ENCODE measurements around the gene TSPAN4. TPM values are rescaled to one million over a fixed set of nuclear protein-coding genes. Genes with fewer than 3 reads are reported as not detected.

The TSPAN4 gene
- total and polyA plus RNA-seq, 11 donors, result 22.7 to 93.0 (median 31.3) TPM

DNA sequence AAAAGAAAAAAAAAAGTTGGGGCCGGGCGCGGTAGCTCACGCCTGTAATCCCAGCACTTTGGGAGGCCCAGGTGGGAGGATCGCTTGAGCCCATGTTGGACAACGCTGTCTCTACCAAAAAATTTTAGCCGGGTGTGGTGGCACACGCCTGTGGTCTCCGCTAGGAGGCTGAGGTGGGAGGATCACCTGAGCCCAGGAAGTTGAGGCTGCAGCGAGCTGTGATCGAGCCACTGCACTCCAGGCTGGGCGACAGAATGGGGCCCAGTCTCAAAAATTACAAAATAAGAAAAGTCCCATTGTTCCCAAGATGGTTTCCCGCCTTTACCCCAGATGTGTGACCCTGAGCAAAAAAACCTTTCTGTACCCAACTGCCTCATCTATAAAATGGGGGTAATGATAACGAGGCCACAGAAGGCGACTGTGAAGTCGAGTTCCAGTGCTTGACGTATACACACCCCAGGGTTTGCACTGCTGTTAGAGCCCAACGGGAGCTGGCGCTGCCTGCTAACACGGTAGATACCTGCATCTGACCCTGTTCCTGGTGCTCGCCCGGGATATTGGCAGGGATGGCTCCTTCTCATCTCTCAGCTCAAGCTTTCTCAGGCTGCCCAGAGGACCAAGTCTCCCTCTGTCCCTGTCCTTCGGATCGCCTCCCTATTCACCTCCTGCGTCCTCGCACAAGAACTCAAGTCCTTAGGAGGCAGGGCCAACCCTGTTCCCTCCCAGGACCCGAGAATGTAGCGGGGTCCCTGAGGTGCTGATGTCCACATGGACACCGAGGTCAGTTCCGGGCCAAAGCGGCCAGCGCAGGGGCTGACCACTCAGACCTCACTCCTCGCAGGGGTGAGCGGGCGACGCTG is 34.0 kb upstream of the TSPAN4 start:
- Histone ChIP-seq H3K9me3 (no peaks in the 10 kb centered on the region), H3K36me3 (peaks cover 3 to 27% (median 24%) of the 10 kb centered on the region in 9 donors), H3K4me3 (peak overlapping the region; percentile 73 to 100 (median 96)), H3K27me3 (no peaks in the 10 kb centered on the region), H3K27ac (peak overlapping the region; percentile 76 to 100 (median 96)), H3K4me1 (peaks cover 6 to 58% (median 42%) of the 10 kb centered on the region in 12 donors)
- no peak for TF ChIP-seq CTCF (IDR thresholded peaks at IDR 0.05)
- no peak for TF ChIP-seq POLR2A (IDR thresholded peaks at IDR 0.05)
- intact Hi-C loops (cut with DNase I), result loop anchor here in 4 of 10 donors (1.0 to 10.0 kb wide), 5 partner anchors 11 to 454 kb away; partner anchors contain the start of genes POLR2L (in 2 of the 4), TSPAN4 (in 2 of the 4) and CHID1 (in 1 of the 4)
- 33 to 43% (median 33%) methylated on average over 25 to 36 of the region's 36 CpGs for WGBS, 4 donors
- ATAC-seq (no peak), DNase-seq (peak in 1 of 5 donors; percentile 91)

GRCh38 chr11:809287-810039 is 33.2 kb upstream of the TSPAN4 start, which contains the start of gene RPLP2:
Gene RPLP2 (plus strand): TSS chr11:809967. CDS start chr11:810235, 268 bp downstream.
- DNase-seq (peak; percentile 98 to 99 (median 99)), ATAC-seq (peak; percentile 89 to 95 (median 93))
- peaks cover 5 to 50% (median 35%) of the 10 kb centered on the region in 12 donors for H3K4me1 ChIP-seq
- peak within 1 kb of the TSS; percentile 76 to 100 (median 96) for H3K27ac ChIP-seq
- H3K36me3 ChIP-seq, result peaks cover 3 to 33% (median 28%) of the 10 kb centered on the region in 9 donors
- no peaks in the 10 kb centered on the region for H3K27me3 ChIP-seq
- 0% methylated on average over 58 to 81 of the region's 81 CpGs for WGBS, 4 donors
- H3K9me3 ChIP-seq, result no peaks in the 10 kb centered on the region
- TF ChIP-seq POLR2A (IDR thresholded peaks at IDR 0.05), result peak; percentile 60 to 81
- no peak for TF ChIP-seq CTCF (IDR thresholded peaks at IDR 0.05)
- intact Hi-C loops (cut with DNase I), result loop anchor here in 4 of 10 donors (1.0 to 10.0 kb wide), 5 partner anchors 10 to 455 kb away; partner anchors contain the start of genes POLR2L (in 2 of the 4), TSPAN4 (in 2 of the 4) and CHID1 (in 1 of the 4)
- peak within 1 kb of the TSS; percentile 73 to 100 (median 96) for H3K4me3 ChIP-seq

- H3K27ac ChIP-seq, result peak overlapping the region; percentile 76 to 100 (median 96)
- no peaks in the 10 kb centered on the region for H3K27me3 ChIP-seq
- H3K4me1 ChIP-seq, result peaks cover 2 to 44% (median 30%) of the 10 kb centered on the region in 12 donors
- H3K4me3 ChIP-seq, result peak overlapping the region; percentile 73 to 100 (median 96)
- WGBS, 4 donors, result 0% methylated on average over 34 to 55 of the region's 55 CpGs
- DNase-seq (no peak), ATAC-seq (peak in 1 of 4 donors; percentile 0)
- intact Hi-C loops (cut with DNase I), result no loop called here
- TF ChIP-seq CTCF (IDR thresholded peaks at IDR 0.05), result no peak
- no peak for TF ChIP-seq POLR2A (IDR thresholded peaks at IDR 0.05)
- H3K36me3 ChIP-seq, result peaks cover 3 to 39% (median 32%) of the 10 kb centered on the region in 9 donors
- no peaks in the 10 kb centered on the region for H3K9me3 ChIP-seq
Observed at GRCh38 chr11:810040-810567, 32.5 kb upstream of the TSPAN4 start.

Measured in heart left ventricle (tissue), 16 donors.